Uterus (tissue), 4 donors: ENCODE results near the gene ACSS1. TPM values are rescaled to one million over a fixed set of nuclear protein-coding genes. Genes with fewer than 3 reads are reported as not detected.

Experiments
- DNase-seq, 2 donors: peaks; one replicate each; pipeline ENCODE4 v3.0.0-alpha.2; 2019 to 2020
- H3K27ac ChIP-seq, 2 donors: fragments of 200-600 bp; sonication (generic); 1 replicate in 1 of 2; 2 replicates in 1 of 2; pipeline ENCODE4 v1.5.1; 2016 to 2018
- H3K27me3 ChIP-seq, 2 donors: fragments of 200-600 bp; sonication (generic); one replicate each; pipeline ENCODE4 v1.5.1; 2018 to 2019; ENCODE audit warnings: control low read depth in 1 of 2
- H3K36me3 ChIP-seq, 2 donors: fragments of 200-600 bp; sonication (generic); one replicate each; pipeline ENCODE4 v1.5.1; 2019; ENCODE audit warnings: control low read depth in 1 of 2
- H3K4me1 ChIP-seq, 2 donors: fragments of 200-600 bp; sonication (generic); one replicate each; pipeline ENCODE4 v1.5.1; 2018 to 2019; ENCODE audit warnings: control low read depth in 1 of 2
- H3K4me3 ChIP-seq, 2 donors: fragments of 200-600 bp; sonication (generic); 1 replicate in 1 of 2; 2 replicates in 1 of 2; pipeline ENCODE4 v1.5.1; 2018 to 2019; ENCODE audit warnings: mild to moderate bottlenecking in 1 of 2
- H3K9me3 ChIP-seq, 2 donors: fragments of 200-600 bp; sonication (generic); one replicate each; pipeline ENCODE4 v1.5.1; 2019; ENCODE audit warnings: control low read depth in 1 of 2
- CTCF ChIP-seq, 4 experiments: fragments of 200-600 bp in 2 of 4; fragments of 450-650 bp in 2 of 4; sonication (generic) in 2 of 4; IDR thresholded peaks; one replicate each; pipeline ENCODE4 v1.5.1; 2016 to 2019; ENCODE audit warnings: antibody characterized with exemption in 4 of 4, mild to moderate bottlenecking in 2 of 4, moderate library complexity in 1 of 4
- POLR2A ChIP-seq, 2 donors: fragments of 450-650 bp; IDR thresholded peaks; one replicate each; pipeline ENCODE4 v1.6.1; 2016; ENCODE audit warnings: antibody characterized with exemption in 2 of 2, mild to moderate bottlenecking in 1 of 2, moderate library complexity in 1 of 2
- intact Hi-C: fragments of 100-400 bp; cut with DNase I; formaldehyde crosslinking; loops from one replicate; pipeline ENCODE4 v1.15.1; 2023; ENCODE audit warnings: low total_unique reads
- total RNA-seq, 4 donors: library from RNA; depleted of rRNA in 3 of 4; stranded (reverse); fragments of >200 nt in 3 of 4; gene quantifications; one replicate each; pipeline versions ENCODE4 v1.1.0 to v1.2.4, GENCODE V29; 2014 to 2023
- donor health status: DM: yes; HTN: yes; CAD: no.

Gene ACSS1
- total RNA-seq, 4 donors from 2014 or later, result 11.8 to 35.1 (median 23.1) TPM

- intact Hi-C loops, result no loop called here
- Histone ChIP-seq H3K36me3 (no peaks in the 10 kb centered on the region), H3K27me3 (no peaks in the 10 kb centered on the region), H3K4me3 (no peak overlapping the region), H3K9me3 (no peaks in the 10 kb centered on the region), H3K4me1 (no peaks in the 10 kb centered on the region), H3K27ac (no peak overlapping the region)
- no peak for TF ChIP-seq POLR2A (IDR thresholded peaks at IDR 0.05)
- DNase-seq, result no peak
These were observed 88.5 kb downstream of the ACSS1 start for GRCh38 chr20:24969186-24970029.

GRCh38 chr20:24968278-24968800 is 89.6 kb downstream of the ACSS1 start:
- no peak overlapping the region for H3K27ac ChIP-seq
- H3K36me3 ChIP-seq, result no peaks in the 10 kb centered on the region
- H3K4me1 ChIP-seq, result no peaks in the 10 kb centered on the region
- intact Hi-C loops, result no loop called here
- no peaks in the 10 kb centered on the region for H3K27me3 ChIP-seq
- TF ChIP-seq CTCF (IDR thresholded peaks at IDR 0.05) (no peak), POLR2A (IDR thresholded peaks at IDR 0.05) (no peak)
- H3K4me3 ChIP-seq, result no peak overlapping the region
- H3K9me3 ChIP-seq, result no peaks in the 10 kb centered on the region
- no peak for DNase-seq

- intact Hi-C loops, result no loop called here
These were observed 91.5 kb downstream of the ACSS1 start for GRCh38 chr20:24966317-24967012.

GRCh38 chr20:24965065-24965919 is 92.6 kb downstream of the ACSS1 start:
- TF ChIP-seq CTCF (IDR thresholded peaks at IDR 0.05), result no peak
- TF ChIP-seq POLR2A (IDR thresholded peaks at IDR 0.05), result no peak
- no peak for DNase-seq
- H3K27me3 ChIP-seq, result no peaks in the 10 kb centered on the region
- no peaks in the 10 kb centered on the region for H3K4me1 ChIP-seq
- H3K4me3 ChIP-seq, result no peak overlapping the region
- no peaks in the 10 kb centered on the region for H3K36me3 ChIP-seq
- no peaks in the 10 kb centered on the region for H3K9me3 ChIP-seq
- intact Hi-C loops, result no loop called here
- H3K27ac ChIP-seq, result no peak overlapping the region

More at GRCh38 chr20:24966317-24967012, 91.5 kb downstream of the ACSS1 start:
- Histone ChIP-seq H3K9me3 (no peaks in the 10 kb centered on the region), H3K4me1 (no peaks in the 10 kb centered on the region), H3K27ac (no peak overlapping the region), H3K4me3 (no peak overlapping the region), H3K27me3 (no peaks in the 10 kb centered on the region), H3K36me3 (no peaks in the 10 kb centered on the region)
- DNase-seq, result no peak
- TF ChIP-seq CTCF (IDR thresholded peaks at IDR 0.05) (no peak), POLR2A (IDR thresholded peaks at IDR 0.05) (no peak)

- no peaks in the 10 kb centered on the region for H3K27me3 ChIP-seq
- no peak for DNase-seq
- no peaks in the 10 kb centered on the region for H3K9me3 ChIP-seq
- H3K4me3 ChIP-seq, result no peak overlapping the region
- H3K4me1 ChIP-seq, result no peaks in the 10 kb centered on the region
- H3K36me3 ChIP-seq, result no peaks in the 10 kb centered on the region
- no peak for TF ChIP-seq POLR2A (IDR thresholded peaks at IDR 0.05)
- no peak for TF ChIP-seq CTCF (IDR thresholded peaks at IDR 0.05)
- intact Hi-C loops, result no loop called here
- no peak overlapping the region for H3K27ac ChIP-seq
These were observed 93.5 kb downstream of the ACSS1 start for GRCh38 chr20:24964506-24964840.
